Islet of Langerhans (tissue), 1 donor: Measurements from ENCODE around the gene BCKDHA.
"Not testable (repeated sequence)": the region's sequence is repeated elsewhere in the genome, so short reads cannot be mapped to it uniquely, and the experiment has no call there.

Experiments
- FAIRE-seq: peaks from one replicate; lab custom pipeline; 2011; peaks lifted over from hg19 to GRCh38; lab: Jason Lieb, UNC

The BCKDHA gene

DNA sequence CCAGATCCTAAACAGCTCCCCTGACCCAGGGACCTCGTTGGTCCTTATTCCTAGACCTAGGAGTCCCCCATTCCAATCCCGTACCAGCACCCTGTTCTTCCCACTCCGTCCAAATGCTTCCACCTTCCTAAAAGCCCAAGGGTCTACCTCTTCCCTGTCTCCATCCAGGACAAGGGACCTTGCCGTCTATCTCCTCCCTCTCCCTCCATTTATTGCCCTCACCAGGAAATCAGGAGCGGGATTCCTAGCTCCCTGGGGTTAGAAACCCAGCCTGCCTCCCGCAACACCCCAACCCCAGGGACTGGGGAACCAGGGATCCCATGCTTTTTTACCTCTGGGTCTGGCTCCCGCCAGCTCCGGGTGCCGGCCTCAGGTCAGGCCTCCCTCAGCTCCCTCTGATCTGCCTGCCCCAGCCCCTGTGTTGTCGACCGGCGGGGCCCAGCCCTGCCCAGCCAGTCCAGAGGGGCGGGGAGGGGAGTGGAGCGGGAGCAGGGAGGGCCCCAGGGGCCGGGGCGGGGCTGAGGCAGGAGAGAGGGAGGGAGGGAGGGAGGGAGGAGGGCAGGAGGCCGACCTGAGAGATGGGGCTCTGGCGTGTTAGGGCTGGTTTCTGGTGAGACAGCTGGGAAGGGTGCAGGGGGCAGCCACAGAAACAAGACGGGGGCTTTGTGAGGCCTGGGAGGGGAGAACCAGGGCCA, 29.5 kb downstream of the BCKDHA start, which contains the start of gene B3GNT8:
Gene B3GNT8, minus strand, starts transcription at position 423 of the 695 bp plus-strand sequence. CDS start 596 bp downstream, outside the sequence.
- FAIRE-seq, result no peak

DNA sequence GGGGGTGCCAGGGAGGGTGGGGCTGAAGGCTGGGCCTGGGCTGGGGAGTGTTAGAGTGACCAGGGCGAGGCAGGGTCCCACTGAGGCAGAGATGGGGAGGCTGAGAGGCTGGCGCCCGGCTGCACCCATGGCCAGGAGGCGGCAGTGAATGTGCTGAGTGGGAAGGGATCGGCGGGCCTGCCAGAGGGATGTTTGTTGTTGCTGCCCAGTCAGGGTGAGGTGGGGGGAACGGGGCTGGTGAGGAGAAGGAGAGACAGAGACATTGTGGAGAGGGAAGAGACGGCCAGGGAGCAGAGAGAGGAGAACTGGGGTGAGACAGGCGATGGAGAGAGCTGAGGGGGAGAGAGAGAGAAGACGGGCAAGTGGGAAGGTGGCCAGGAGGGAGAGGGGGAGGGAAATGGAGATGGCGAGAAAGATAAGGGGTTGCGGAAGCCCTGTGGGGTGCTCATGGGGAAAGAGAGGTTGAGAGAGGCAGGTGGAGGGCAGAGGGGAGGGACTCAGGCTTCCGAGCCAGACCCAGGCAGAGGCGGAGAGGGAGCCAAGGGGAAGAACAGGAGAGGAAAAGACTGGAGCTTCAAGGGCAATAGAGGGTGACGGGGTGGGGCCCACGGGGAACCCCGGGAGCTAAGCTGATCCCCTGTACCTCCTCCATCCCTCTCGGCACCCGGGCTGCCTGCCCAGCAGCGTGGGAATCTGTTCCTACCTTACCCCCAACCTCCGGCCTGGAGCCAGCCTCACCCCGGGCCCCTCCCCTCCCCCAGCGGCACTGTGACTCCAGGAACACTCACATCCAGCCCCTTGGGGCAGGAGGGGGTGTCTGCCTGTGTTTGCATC, 30.2 kb downstream of the BCKDHA start:
- no peak for FAIRE-seq

DNA sequence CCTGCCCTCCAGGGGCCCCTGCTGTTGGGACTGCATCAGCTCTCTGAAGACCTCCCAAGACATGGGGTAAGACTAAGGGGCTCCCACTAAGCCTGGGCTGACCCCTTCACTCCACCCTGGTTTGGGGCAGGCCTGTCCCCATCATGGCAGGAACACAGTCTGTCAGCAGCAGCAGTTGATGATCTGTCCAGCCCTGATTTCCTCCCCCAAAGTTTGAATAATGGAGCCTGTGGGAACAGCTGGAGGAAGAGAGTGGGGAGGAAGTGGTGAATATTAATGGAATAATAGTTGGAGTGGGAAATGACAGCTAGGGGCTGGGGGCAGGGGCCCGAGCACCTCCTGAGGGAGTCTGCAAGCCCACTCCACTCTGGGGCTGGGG, 30.9 kb downstream of the BCKDHA start:
- FAIRE-seq, result no peak

DNA sequence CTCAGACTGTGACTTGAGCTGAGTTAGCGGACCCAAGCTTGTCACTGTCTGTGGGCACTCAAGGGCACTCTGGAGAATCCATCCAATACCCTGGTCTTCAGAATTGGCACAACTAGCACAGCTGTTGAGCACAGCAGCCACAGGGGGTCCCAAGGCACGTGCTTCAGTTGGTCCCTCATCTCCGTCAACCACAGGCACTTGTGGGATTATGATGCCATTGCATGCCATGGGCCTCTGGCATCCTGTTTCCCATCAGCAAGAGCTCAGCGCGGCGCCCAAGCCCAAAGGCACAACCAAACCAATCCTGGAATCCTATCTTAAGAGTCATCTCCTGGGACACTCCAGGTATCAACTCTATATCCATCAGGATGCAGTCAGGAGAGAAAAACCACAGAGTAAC, 33.3 kb downstream of the BCKDHA start:
- FAIRE-seq, result no peak

DNA sequence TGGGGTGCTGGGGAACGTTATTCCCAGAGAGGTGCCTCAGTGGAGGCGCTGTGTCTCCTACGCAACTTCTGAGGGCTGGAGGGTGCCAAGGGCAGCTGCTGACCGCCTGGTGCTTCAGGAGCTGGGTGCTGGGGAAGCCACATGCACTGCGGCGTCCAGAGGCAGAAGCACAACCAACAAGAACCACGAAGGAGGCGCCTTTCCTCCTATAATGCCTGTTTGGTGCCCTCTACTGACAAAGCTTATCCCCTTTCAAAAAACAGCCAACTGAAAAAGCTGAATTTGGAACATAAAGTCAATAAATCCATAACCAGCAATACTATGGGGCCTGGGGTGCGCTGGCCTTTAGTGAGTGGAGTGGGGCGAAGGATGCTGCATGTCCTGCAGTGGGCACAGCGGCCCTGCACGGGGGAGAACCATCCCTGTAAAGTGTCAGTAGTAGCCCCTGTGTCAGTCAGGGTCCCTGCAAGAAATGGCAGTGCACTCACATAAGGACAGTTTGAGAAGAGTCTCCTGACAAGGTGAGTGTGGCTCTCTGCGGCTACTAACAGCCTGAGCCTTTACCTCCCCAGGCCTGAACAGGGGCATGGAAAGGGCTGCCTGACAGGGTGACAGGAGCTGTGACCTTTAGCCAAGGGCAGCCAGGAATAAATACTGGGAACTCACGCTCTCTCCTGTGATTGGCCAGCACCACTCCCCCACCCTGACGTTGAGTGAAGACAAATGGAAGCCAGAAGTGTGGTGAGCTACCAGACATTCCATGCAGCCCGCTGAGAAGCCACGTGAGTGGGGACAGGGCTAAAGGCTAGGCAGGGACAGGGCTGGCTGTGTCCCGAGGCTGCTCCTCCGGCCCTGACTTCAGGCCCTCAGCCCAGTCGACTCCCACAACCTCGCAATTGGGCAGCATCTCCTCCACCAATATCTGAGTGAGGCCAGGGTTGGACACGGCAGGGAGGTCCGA, 34.1 kb downstream of the BCKDHA start:
- FAIRE-seq, result no peak

DNA sequence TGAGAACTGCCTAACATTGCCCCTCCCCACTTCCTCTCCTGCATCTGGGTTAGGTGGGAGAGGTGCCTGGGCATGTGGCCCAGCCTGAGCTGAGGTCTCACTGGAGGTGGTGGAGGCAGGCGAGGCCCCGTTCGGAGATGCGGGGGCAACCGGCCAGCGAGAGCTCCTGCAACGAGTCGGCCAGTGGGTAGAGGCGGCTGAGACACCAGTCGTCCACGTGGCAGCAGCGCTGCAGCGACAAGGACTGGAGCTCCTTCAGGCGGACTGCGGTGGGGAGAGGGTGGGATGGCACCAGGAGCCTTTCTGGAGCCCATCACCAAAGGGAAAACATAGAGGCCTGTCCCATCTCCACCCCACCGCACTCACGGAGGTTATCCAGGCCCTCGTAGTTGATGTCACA, 35.6 kb downstream of the BCKDHA start:
- FAIRE-seq, result no peak

DNA sequence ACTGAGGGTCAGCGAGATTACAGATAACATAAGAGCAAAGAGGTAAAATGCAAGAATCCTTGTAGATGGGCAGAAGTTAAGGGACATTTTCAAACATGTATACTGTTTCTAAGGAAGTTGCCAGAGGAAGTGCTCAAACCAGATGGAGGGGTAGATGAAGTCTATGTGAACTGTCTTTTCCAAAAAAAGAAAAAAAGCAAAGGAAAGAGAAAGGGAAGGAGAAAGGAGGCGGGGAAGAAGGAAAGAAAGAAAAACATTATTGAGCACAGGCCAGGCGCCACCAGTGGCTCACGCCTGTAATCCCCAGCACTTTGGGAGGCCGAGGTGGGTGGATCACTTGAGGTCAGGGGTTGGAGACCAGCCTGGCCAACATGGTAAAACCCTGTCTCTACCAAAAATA, 36.8 kb downstream of the BCKDHA start:
- FAIRE-seq, result no peak

DNA sequence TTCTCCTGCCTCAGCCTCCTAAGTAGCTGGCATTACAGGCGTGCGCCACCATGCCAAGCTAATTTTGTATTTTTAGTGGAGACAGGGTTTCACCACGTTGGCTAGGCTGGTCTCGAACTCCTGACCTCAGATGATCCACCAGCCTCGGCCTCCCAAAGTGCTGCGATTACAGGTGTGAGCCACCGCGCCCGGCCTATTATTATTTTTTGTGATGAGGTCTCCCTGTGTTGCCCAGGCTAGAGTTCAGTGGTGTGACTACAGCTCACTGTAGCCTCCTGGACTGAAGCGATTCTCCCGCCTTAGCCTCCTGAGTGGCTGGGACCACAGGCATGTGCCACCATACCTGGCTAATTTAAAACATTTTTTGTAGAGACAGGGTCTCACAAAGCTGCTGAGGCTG, 37.8 kb downstream of the BCKDHA start:
- FAIRE-seq, result not testable (repeated sequence)

DNA sequence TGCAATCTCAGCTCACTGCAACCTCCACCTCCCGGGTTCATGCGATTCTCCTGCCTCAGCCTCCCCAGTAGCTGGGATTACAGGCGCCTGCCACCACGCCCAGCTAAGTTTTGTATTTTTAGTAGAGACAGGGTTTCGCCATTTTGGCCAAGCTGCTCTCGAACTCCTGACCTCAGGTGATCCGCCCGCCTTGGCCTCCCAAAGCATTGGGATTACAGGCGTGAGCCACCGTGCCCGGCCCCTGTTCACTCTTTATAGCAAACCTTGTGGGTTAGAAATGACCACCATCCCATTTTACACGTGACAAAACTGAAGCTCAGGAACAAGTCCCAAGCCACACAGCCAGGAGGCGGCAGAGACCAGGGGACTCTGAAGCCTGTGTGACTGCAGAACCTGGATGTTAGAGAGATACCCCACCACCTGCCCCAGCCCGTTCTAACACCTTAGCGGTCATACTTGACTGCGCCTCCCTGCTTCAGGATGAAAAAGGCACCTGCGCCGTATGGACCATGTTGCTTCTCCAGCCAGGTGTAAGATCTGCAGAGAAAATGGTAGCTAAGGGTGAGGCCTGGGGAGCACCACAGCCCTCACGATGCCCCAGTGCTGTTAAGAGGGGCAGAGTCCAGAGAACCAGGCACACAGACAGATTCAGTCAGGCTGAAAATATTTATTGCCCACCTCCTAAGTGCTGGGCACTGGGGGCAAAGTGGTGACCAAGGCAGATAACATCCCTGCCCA, 38.5 kb downstream of the BCKDHA start:
- no peak for FAIRE-seq

DNA sequence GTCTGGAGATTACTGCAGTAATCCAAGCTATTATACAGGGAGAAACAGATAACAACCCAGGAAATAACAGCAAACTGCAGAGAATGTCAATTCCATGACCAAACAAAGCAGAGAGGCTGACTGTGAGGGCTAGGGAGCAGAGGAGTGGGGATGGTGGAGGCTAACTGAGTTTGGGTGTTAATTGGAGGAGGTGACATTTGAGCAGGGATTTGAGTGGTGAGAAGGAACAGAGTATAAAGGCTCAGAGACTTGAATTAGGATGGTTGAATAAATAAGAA, 39.0 kb downstream of the BCKDHA start:
- FAIRE-seq, result no peak

DNA sequence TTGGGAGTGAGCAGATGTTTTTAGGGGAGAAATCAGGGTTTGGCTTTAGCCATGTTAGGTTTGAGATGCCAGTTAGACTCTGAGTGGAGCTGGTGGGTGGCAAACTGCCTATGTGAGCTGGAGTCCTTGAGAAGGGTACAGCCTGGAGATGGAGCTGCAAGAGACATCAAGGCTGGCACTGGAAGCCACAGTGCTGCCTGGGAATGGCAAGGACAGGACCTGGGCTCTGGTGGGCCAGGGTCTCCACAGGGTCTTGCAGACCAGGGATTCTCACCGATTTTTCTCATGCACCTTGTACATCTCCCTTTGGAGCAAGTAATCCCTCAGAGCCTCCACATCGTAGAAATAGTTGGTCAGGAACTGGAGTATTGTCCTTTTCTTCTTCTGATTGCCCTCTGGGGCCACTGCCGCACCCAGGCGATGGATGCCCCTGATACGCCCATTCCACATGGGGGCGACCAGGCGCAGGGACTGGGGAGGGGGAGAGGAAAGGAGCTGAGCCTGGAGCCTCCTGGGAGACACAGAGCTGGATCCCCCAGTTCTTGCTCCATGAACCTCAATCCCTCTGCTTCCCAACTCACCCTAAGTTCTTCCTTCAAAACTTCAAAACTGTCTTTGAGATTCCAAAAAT, 40.4 kb downstream of the BCKDHA start:
- FAIRE-seq, result no peak

DNA sequence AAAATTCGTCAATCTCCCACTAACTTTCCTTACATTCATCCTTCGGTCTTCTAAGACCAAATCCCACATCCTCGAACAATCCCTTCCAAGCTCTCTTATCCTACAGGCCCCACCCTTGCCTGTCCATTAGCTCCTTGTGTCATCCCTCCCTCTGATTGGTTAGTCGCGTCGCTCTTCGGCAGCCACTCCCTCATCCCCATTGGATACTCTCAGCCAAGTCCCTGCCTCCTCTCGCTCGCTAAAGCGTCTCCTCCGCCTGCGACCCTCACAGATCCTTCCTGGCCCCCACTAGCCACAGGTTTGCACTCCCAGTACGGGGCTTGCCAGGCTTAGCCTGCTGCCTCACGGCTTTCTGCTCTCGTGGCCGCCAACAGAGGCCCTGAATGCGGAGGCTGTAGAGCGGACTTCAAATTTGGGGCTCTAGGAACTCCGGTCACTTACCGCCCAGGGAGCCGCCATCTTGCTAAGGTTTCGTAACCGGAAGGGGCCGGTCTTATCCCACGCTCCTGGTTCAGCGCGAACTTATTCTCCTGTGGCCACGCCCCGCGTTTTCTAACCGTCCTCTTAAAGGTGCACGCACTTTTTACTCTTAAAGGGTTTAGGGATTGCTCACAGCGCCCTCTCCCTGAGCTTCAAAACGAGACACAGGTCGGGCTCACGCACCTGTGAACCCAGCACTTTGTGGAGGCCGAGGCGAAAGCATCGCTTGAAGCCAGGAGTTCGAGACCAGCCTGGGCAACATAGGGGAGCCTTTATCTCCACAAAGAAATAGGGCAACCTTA, 42.0 kb downstream of the BCKDHA start, which contains the start of gene DMAC2:
Gene DMAC2, minus strand, starts transcription at position 472 of the 782 bp plus-strand sequence. Its CDS starts 13 bp downstream, at position 459.
- FAIRE-seq, result peak; percentile 86

DNA sequence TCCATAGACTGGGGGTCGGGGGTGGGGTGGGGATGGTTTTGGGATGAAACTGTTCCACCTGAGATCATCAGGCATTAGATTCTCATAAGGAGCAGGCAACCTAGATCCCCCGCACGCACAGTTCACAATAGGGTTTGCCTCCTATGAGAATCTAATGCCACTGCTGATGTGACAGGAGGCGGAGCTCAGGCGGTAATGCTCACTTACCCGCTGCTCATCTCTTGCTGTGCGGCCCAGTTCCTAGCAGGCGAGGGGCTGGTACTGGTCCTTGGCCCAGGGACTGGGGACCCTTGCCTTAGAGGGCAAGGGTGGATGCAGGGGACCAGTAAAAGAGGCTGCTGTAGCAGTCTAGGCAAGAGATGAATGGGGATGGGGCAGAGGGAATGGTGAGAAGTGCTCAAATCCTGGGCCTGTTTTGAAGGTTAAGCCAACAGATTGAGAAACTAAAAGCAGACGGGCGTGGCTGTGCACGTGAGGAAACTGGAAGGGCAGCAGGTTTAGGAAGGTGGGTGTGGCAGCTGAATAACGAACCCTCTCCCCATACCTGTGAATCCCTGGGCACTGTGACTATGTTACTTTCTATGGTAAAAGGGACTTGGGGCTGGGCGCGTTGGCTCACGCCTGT, 43.8 kb downstream of the BCKDHA start:
- FAIRE-seq, result no peak

DNA sequence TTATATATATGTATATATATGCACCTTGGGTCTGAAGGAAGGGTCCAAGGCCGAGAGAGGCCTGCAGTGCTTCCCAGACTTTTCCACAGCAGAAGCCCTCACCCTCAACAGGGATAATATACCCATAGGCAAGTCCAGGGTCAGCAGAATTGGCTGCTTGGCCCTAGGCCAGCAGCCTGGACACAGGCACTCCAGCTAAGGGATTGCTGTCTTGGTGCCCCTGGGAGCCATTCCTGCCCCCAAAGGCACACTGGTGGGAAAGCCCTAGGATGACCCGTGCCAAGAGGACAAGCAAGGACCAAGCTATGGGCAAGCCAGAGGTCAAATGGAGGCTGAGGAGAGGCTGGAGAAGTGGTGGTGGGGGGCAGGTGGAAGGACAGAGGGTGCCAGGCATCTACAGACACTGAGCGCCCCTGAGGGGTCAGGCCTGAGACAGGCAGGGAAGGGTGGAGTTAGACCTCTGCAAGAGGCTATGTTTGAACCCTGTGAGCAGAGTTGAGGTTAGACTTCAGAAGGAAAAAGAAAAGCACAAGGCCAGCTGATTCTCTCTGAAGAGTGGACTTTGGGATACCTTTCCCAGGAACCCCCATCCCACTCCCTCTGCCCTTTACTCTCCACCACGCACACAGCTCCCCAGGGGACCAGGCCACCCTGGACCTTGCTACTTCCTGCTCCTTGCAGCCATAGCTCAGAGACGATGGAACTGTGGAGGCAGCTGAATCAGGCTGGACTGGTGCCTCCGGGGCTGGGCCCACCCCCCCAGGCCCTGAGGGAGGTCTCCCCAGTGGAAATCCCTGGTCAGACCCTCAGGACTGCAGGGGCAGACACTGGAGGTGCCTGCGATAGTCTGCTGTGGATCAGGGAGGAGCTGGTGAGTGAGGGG, 45.1 kb downstream of the BCKDHA start, which contains the start of gene ERICH4:
Gene ERICH4, plus strand, starts transcription at position 684 of the 883 bp plus-strand sequence. Its CDS starts 14 bp downstream, at position 698.
- FAIRE-seq, result no peak

DNA sequence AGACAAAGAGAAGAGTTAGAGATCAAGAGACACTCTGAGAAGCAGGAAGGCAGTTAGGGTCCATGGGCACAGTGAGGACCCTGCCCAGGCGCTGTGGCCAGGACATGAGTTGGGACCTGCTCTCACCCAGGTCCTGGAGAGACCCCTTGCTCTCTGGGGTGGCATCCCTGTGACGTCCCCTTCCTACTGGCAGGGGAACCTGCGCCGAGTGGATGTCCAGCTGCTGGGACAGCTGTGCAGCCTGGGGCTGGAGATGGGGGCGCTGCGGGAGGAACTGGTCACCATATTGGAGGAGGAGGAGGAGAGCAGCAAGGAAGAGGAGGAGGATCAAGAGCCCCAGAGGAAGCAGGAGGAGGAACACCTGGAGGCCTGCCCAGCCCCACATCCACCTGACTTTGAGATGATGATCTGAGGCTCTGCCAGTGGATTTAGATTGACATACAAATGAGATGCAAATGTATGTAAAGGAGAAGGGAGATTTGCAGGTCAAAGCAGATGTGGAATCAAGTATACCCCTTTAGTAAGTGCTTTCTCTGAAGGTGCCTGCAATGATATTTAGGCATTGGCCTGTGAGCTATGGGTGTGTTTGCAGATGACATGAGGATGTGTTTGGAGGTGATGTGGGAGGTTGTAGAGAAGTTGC, 46.3 kb downstream of the BCKDHA start:
- no peak for FAIRE-seq

DNA sequence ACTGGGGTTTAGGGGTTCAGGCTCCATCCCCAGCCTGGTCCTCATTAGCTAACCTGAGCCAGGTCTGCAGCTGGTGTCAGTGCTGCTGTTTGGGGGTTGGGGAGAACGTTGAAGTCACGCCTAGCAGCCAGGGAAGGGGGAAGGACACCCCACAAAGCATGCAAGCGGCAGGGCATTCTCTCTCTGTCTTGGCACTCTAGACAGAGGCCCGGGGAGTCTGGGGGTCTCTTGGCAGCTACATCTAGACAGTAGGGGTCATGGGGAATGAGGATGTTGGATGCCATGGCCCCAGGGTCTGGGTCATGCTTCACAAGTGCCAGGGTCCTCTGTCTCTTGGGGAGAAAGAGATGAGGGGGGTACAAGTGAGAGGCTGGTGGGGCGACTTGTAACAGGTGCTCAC, 48.0 kb downstream of the BCKDHA start:
- FAIRE-seq, result no peak

DNA sequence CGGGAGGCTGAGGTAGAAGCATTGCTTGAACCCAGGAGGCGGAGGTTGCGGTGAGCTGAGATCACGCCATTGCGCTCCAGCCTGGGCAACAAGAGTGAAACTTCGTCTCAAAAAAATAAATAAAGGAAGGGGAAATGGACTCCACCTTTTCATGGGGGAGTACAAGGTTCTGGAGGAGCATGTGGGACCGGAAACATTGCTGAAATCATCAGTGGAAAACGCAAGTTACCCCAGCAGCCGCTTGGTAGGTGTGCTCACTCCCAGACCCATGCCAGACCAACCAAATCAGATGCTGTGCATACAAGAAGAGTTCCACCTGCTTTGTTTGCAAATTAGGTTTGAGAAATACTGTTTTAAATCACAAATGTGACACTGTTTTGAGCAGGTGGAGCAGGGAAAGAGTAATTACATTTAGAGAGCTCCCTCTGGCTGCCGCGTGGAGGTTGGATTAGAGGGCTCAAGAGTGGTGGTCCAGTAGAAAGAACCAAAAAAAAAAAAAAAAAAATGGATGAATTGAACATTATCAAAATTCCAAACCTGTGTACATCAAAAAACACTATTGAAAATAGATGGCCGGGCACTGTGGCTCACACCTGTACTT, 50.2 kb downstream of the BCKDHA start:
- no peak for FAIRE-seq
